ENCODE results near the gene MELK.
A peak's percentile ranks its signal among the peaks of the same experiment; 100 is the strongest.
"Not testable (repeated sequence)": the region's sequence is repeated elsewhere in the genome, so short reads cannot be mapped to it uniquely, and the experiment has no call there.

The MELK gene

GRCh38 chr9:36572515-36573418 is at the start of gene MELK:
Gene MELK, plus strand, starts transcription at chr9:36572895. Its CDS starts 8,787 bp downstream, at chr9:36581682.
- peak; percentile 86 for DNase-seq

- DNase-seq: no peak
Measured at GRCh38 chr9:36530224-36530623, 42.5 kb upstream of the MELK start.

GRCh38 chr9:36532353-36532752 is 40.3 kb upstream of the MELK start:
- no peak for DNase-seq

- DNase-seq: not testable (repeated sequence)
Measured at GRCh38 chr9:36533726-36534125, 39.0 kb upstream of the MELK start.

- DNase-seq: no peak
Measured at GRCh38 chr9:36535107-36535506, 37.6 kb upstream of the MELK start.

- DNase-seq: no peak
Measured at GRCh38 chr9:36537861-36538260, 34.8 kb upstream of the MELK start.

- DNase-seq: no peak
Measured at GRCh38 chr9:36542355-36542754, 30.3 kb upstream of the MELK start.

GRCh38 chr9:36543916-36544315 is 28.8 kb upstream of the MELK start:
- no peak for DNase-seq

GRCh38 chr9:36547598-36547997 is 25.1 kb upstream of the MELK start:
- no peak for DNase-seq

GRCh38 chr9:36548454-36548853 is 24.2 kb upstream of the MELK start:
- no peak for DNase-seq

- DNase-seq: no peak
Measured at GRCh38 chr9:36550135-36550534, 22.6 kb upstream of the MELK start.

- DNase-seq: not testable (repeated sequence)
Measured at GRCh38 chr9:36550631-36551098, 22.0 kb upstream of the MELK start.

GRCh38 chr9:36551129-36551528 is 21.6 kb upstream of the MELK start:
- no peak for DNase-seq

- no peak for DNase-seq
Measured at GRCh38 chr9:36551910-36552309, 20.8 kb upstream of the MELK start.

GRCh38 chr9:36559036-36559695 is 13.5 kb upstream of the MELK start:
- no peak for DNase-seq

- DNase-seq: no peak
Measured at GRCh38 chr9:36560771-36561170, 11.9 kb upstream of the MELK start.

- DNase-seq: not testable (repeated sequence)
Measured at GRCh38 chr9:36562801-36563200, 9.9 kb upstream of the MELK start.

- no peak for DNase-seq
Measured at GRCh38 chr9:36566813-36567221, 5.9 kb upstream of the MELK start.

GRCh38 chr9:36568681-36569080 is 4.0 kb upstream of the MELK start:
- not testable (repeated sequence) for DNase-seq

- DNase-seq: no peak
Measured at GRCh38 chr9:36571333-36571732, 1.4 kb upstream of the MELK start.

- DNase-seq: not testable (repeated sequence)
Measured at GRCh38 chr9:36574045-36574444, 1.4 kb downstream of the MELK start.

- no peak for DNase-seq
Measured at GRCh38 chr9:36575411-36575882, 2.8 kb downstream of the MELK start.

- no peak for DNase-seq
Measured at GRCh38 chr9:36576866-36577265, 4.2 kb downstream of the MELK start.

Data from CD4-positive, alpha-beta T cell treated with Interleukin-6 for 4 hours (primary cell).